GM21447 (cell line): ENCODE results near the gene BZW1.

Source experiments
- ATAC-seq: cut with Tn5 transposase; IDR thresholded peaks from one replicate; pipeline ENCODE4 v1.9.1; 2021; ENCODE audit not compliant: unreplicated experiment

BZW1 gene

GRCh38 chr2:200828572-200829257, 17.0 kb downstream of the BZW1 start:
- no peak for ATAC-seq

GRCh38 chr2:200829258-200829655, 17.5 kb downstream of the BZW1 start:
- no peak for ATAC-seq

GRCh38 chr2:200834701-200835100, 23.0 kb downstream of the BZW1 start:
- no peak for ATAC-seq

- ATAC-seq: no peak
Observed at GRCh38 chr2:200839513-200839912, 27.8 kb downstream of the BZW1 start.

- no peak for ATAC-seq
Observed at GRCh38 chr2:200843993-200844948, 32.6 kb downstream of the BZW1 start.

GRCh38 chr2:200845194-200845593, 33.5 kb downstream of the BZW1 start:
- ATAC-seq: no peak

GRCh38 chr2:200845669-200846325, 34.1 kb downstream of the BZW1 start:
- no peak for ATAC-seq

GRCh38 chr2:200847269-200847668, 35.6 kb downstream of the BZW1 start:
- ATAC-seq: no peak

- ATAC-seq: no peak
Observed at GRCh38 chr2:200847939-200848338, 36.2 kb downstream of the BZW1 start.

GRCh38 chr2:200850512-200851256, 39.0 kb downstream of the BZW1 start:
- ATAC-seq: no peak

- no peak for ATAC-seq
Observed at GRCh38 chr2:200851398-200852248, 39.9 kb downstream of the BZW1 start.

GRCh38 chr2:200852605-200853004, 40.9 kb downstream of the BZW1 start:
- no peak for ATAC-seq

GRCh38 chr2:200856806-200857205, 45.1 kb downstream of the BZW1 start:
- no peak for ATAC-seq

GRCh38 chr2:200860092-200860795, 48.5 kb downstream of the BZW1 start:
- ATAC-seq: no peak

GRCh38 chr2:200861617-200862155, 50.0 kb downstream of the BZW1 start:
- ATAC-seq: no peak

GRCh38 chr2:200862532-200863000, 50.9 kb downstream of the BZW1 start:
- peak; percentile 24 for ATAC-seq

- no peak for ATAC-seq
Observed at GRCh38 chr2:200863782-200864175, 52.1 kb downstream of the BZW1 start.

GRCh38 chr2:200864176-200865034, 52.7 kb downstream of the BZW1 start, which contains the start of gene CLK1:
TSS of gene CLK1 (minus strand) at chr2:200864658. CDS start at chr2:200861862, 2,796 bp downstream.
- peak; percentile 74 for ATAC-seq
